Peyer's patch (tissue), 4 donors: ENCODE data around the gene STAG1. TPM values are rescaled to one million over a fixed set of nuclear protein-coding genes. Genes with fewer than 3 reads are reported as not detected.

ENCODE experiments used
- DNase-seq, 3 donors: peaks; one replicate each; pipeline ENCODE4 v3.0.0-alpha.2; 2017 to 2019
- H3K27ac ChIP-seq, 4 donors: fragments of 200-600 bp; sonication (generic); one replicate each; pipeline ENCODE4 v1.5.1; 2016 to 2019
- H3K27me3 ChIP-seq, 2 donors: fragments of 200-600 bp; sonication (generic); one replicate each; pipeline ENCODE4 v1.5.1; 2019
- H3K36me3 ChIP-seq, 3 donors: fragments of 200-600 bp; sonication (generic); one replicate each; pipeline ENCODE4 v1.5.1; 2016 to 2019
- H3K4me1 ChIP-seq, 4 donors: fragments of 200-600 bp; sonication (generic); one replicate each; pipeline ENCODE4 v1.5.1; 2016 to 2019
- H3K4me3 ChIP-seq, 4 donors: fragments of 200-600 bp; sonication (generic); 1 replicate in 3 of 4; 2 replicates in 1 of 4; pipeline ENCODE4 v1.5.1; 2016 to 2019; ENCODE audit warnings: mild to moderate bottlenecking in 1 of 4
- H3K9me3 ChIP-seq, 4 donors: fragments of 200-600 bp; sonication (generic); one replicate each; pipeline ENCODE4 v1.5.1; 2016 to 2019; ENCODE audit warnings: mild to moderate bottlenecking in 1 of 4
- POLR2A ChIP-seq, 2 donors: fragments of 450-650 bp; IDR thresholded peaks; one replicate each; pipeline ENCODE4 v1.5.1; 2017; ENCODE audit warnings: antibody characterized with exemption in 2 of 2, mild to moderate bottlenecking in 2 of 2, moderate library complexity in 2 of 2
- small RNA-seq, 2 donors: library from RNA; depleted of rRNA; stranded (forward); fragments of <200 nt; gene quantifications; one replicate each; pipeline ENCODE3, GENCODE V24; 2016
- total RNA-seq, 4 donors: library from RNA; depleted of rRNA; stranded (reverse); fragments of >200 nt; gene quantifications; one replicate each; pipeline ENCODE4 v1.1.0, GENCODE V29; 2016
- TF ChIP-seq, protein P1 (sequence below), 6 experiments: fragments of 450-650 bp in 4 of 6; fragments of 200-600 bp in 2 of 6; sonication (generic) in 1 of 6; IDR thresholded peaks; one replicate each; pipeline ENCODE4 v1.5.1; 2017 to 2019; ENCODE audit warnings: antibody characterized with exemption in 6 of 6, mild to moderate bottlenecking in 3 of 6, moderate library complexity in 1 of 6

Gene STAG1
- total RNA-seq, 4 donors from 2014 or later, result 22.6 to 91.6 (median 35.2) TPM

- Histone ChIP-seq H3K36me3 (peaks cover 0 to 30% (median 0%) of the 10 kb centered on the region in 3 donors), H3K27ac (no peak overlapping the region), H3K27me3 (no peaks in the 10 kb centered on the region), H3K9me3 (no peaks in the 10 kb centered on the region), H3K4me1 (no peaks in the 10 kb centered on the region), H3K4me3 (no peak overlapping the region)
- TF ChIP-seq, protein P1, sequence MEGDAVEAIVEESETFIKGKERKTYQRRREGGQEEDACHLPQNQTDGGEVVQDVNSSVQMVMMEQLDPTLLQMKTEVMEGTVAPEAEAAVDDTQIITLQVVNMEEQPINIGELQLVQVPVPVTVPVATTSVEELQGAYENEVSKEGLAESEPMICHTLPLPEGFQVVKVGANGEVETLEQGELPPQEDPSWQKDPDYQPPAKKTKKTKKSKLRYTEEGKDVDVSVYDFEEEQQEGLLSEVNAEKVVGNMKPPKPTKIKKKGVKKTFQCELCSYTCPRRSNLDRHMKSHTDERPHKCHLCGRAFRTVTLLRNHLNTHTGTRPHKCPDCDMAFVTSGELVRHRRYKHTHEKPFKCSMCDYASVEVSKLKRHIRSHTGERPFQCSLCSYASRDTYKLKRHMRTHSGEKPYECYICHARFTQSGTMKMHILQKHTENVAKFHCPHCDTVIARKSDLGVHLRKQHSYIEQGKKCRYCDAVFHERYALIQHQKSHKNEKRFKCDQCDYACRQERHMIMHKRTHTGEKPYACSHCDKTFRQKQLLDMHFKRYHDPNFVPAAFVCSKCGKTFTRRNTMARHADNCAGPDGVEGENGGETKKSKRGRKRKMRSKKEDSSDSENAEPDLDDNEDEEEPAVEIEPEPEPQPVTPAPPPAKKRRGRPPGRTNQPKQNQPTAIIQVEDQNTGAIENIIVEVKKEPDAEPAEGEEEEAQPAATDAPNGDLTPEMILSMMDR (IDR thresholded peaks at IDR 0.05), result no peak
- no peak for TF ChIP-seq POLR2A (IDR thresholded peaks at IDR 0.05)
- DNase-seq, result no peak
Observed at GRCh38 chr3:136294176-136294575, 458.0 kb downstream of the STAG1 start.

GRCh38 chr3:136293279-136293678 lies 458.9 kb downstream of the STAG1 start:
- no peak for TF ChIP-seq POLR2A (IDR thresholded peaks at IDR 0.05)
- TF ChIP-seq, protein P1 (IDR thresholded peaks at IDR 0.05), result no peak
- no peaks in the 10 kb centered on the region for H3K27me3 ChIP-seq
- peaks cover 0 to 23% (median 0%) of the 10 kb centered on the region in 3 donors for H3K36me3 ChIP-seq
- H3K4me3 ChIP-seq, result no peak overlapping the region
- no peaks in the 10 kb centered on the region for H3K9me3 ChIP-seq
- no peaks in the 10 kb centered on the region for H3K4me1 ChIP-seq
- H3K27ac ChIP-seq, result no peak overlapping the region
- DNase-seq, result no peak

- Histone ChIP-seq H3K4me3 (no peak overlapping the region), H3K9me3 (no peaks in the 10 kb centered on the region), H3K4me1 (no peaks in the 10 kb centered on the region), H3K27ac (no peak overlapping the region), H3K27me3 (no peaks in the 10 kb centered on the region), H3K36me3 (peaks cover 0 to 16% (median 0%) of the 10 kb centered on the region in 3 donors)
- TF ChIP-seq, protein P1 (IDR thresholded peaks at IDR 0.05), result no peak
- no peak for TF ChIP-seq POLR2A (IDR thresholded peaks at IDR 0.05)
- no peak for DNase-seq
Observed at GRCh38 chr3:136292500-136292899, 459.7 kb downstream of the STAG1 start.

GRCh38 chr3:136291302-136291701 lies 460.9 kb downstream of the STAG1 start:
- H3K4me1 ChIP-seq, result no peaks in the 10 kb centered on the region
- H3K27ac ChIP-seq, result no peak overlapping the region
- H3K36me3 ChIP-seq, result peaks cover 0 to 14% (median 0%) of the 10 kb centered on the region in 3 donors
- TF ChIP-seq, protein P1 (IDR thresholded peaks at IDR 0.05), result no peak
- TF ChIP-seq POLR2A (IDR thresholded peaks at IDR 0.05), result no peak
- no peak for DNase-seq
- H3K27me3 ChIP-seq, result no peaks in the 10 kb centered on the region
- H3K9me3 ChIP-seq, result no peaks in the 10 kb centered on the region
- H3K4me3 ChIP-seq, result no peak overlapping the region

Small RNA genes lying within 50 kb of the gene (small RNA-seq; reads per million reads assigned to genes)
- 0 reads per million in 2 donors for gene RNU6-1284P
- gene RNU6-789P, result 0 reads per million in 2 donors

Other genes with a start within 250 kb of the STAG1 start
- 1 to 10 TPM in 3 of 4 donors, not detected in 1; 1.9 to 2.8 (median 2.7) TPM for gene SLC35G2, start 66.7 kb upstream of the STAG1 start, total RNA-seq
- 10 to 100 TPM; 11.9 to 48.7 (median 33.5) TPM for gene NCK1, start 109.8 kb upstream of the STAG1 start, total RNA-seq
- gene IL20RB, start 205.6 kb upstream of the STAG1 start, total RNA-seq, result 1 to 10 TPM in 2 of 4 donors, under 1 TPM in 2; 0.54 to 1.7 (median 0.81) TPM